ENCODE measurements around the gene SPG11. TPM values are rescaled to one million over a fixed set of nuclear protein-coding genes. Genes with fewer than 3 reads are reported as not detected.
A peak's percentile ranks its signal among the peaks of the same experiment; 100 is the strongest.

SPG11 gene
- total and polyA plus RNA-seq, 9 of the 15 experiments (the other 6 are each of a cell fraction or from before 2014, with no cell fraction given), result 23.3 to 71.2 (median 45.6) TPM

- TF ChIP-seq SRSF1 (IDR thresholded peaks at IDR 0.05; ENCODE audit: low read depth, low read length) (no peak), ZBTB9 (CRISPR knock-in tag; IDR thresholded peaks at IDR 0.05) (no peak; the same call in 1 of the 2 replicates), KAT8 (IDR thresholded peaks at IDR 0.05; ENCODE audit: low read depth) (no peak), CBX8 (IDR thresholded peaks at IDR 0.05; ENCODE audit: borderline replicate concordance, extremely low read depth, low read depth, low read length, poor library complexity, severe bottlenecking) (no peak), FOXJ2 (tag; IDR thresholded peaks at IDR 0.05) (no peak), NFIX (CRISPR knock-in tag; IDR thresholded peaks at IDR 0.05; ENCODE audit: low read depth) (no peak), NR1H2 (CRISPR knock-in tag; IDR thresholded peaks at IDR 0.05) (0 out of 2 replicates have a peak, but pooled peaks have one; percentile 69), SP2 (IDR thresholded peaks at IDR 0.05; ENCODE audit: extremely low read depth, low read depth, low read length, poor library complexity, severe bottlenecking) (no peak), DPF2 (IDR thresholded peaks at IDR 0.05) (0 out of 2 replicates have a peak, but pooled peaks have one; percentile 6), CAMTA2 (CRISPR knock-in tag; conservative IDR thresholded peaks at IDR 0.05) (no peak), CTBP1 (IDR thresholded peaks at IDR 0.05; ENCODE audit: borderline replicate concordance) (no peak; the same call in 1 of the 2 replicates), THRAP3 (IDR thresholded peaks at IDR 0.05; ENCODE audit: borderline replicate concordance) (no peak), COPS2 (conservative IDR thresholded peaks at IDR 0.05) (no peak), BRD9 (IDR thresholded peaks at IDR 0.05; ENCODE audit: low read depth, partially characterized antibody) (peak; percentile 64), SNRNP70 (optimal IDR thresholded peaks at IDR 0.05; ENCODE audit: low read depth, low read length) (no peak), EWSR1 (IDR thresholded peaks at IDR 0.05; ENCODE audit: borderline replicate concordance, low read depth, partially characterized antibody) (no peak)
- TF ChIP-seq, protein P1, sequence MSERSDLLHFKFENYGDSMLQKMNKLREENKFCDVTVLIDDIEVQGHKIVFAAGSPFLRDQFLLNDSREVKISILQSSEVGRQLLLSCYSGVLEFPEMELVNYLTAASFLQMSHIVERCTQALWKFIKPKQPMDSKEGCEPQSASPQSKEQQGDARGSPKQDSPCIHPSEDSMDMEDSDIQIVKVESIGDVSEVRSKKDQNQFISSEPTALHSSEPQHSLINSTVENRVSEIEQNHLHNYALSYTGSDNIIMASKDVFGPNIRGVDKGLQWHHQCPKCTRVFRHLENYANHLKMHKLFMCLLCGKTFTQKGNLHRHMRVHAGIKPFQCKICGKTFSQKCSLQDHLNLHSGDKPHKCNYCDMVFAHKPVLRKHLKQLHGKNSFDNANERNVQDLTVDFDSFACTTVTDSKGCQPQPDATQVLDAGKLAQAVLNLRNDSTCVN (CRISPR knock-in tag; IDR thresholded peaks at IDR 0.05), result no peak
- TF ChIP-seq, protein P2, sequence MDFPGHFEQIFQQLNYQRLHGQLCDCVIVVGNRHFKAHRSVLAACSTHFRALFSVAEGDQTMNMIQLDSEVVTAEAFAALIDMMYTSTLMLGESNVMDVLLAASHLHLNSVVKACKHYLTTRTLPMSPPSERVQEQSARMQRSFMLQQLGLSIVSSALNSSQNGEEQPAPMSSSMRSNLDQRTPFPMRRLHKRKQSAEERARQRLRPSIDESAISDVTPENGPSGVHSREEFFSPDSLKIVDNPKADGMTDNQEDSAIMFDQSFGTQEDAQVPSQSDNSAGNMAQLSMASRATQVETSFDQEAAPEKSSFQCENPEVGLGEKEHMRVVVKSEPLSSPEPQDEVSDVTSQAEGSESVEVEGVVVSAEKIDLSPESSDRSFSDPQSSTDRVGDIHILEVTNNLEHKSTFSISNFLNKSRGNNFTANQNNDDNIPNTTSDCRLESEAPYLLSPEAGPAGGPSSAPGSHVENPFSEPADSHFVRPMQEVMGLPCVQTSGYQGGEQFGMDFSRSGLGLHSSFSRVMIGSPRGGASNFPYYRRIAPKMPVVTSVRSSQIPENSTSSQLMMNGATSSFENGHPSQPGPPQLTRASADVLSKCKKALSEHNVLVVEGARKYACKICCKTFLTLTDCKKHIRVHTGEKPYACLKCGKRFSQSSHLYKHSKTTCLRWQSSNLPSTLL (IDR thresholded peaks at IDR 0.05), result no peak
- TF ChIP-seq, protein P3, sequence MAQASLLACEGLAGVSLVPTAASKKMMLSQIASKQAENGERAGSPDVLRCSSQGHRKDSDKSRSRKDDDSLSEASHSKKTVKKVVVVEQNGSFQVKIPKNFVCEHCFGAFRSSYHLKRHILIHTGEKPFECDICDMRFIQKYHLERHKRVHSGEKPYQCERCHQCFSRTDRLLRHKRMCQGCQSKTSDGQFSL (CRISPR knock-in tag; IDR thresholded peaks at IDR 0.05), result peak; percentile 74
- TF ChIP-seq, protein P3 (tag; IDR thresholded peaks at IDR 0.05), result peak in 1 of 2 experiments; percentile 83; a peak in 1 of 4 replicates
- TF ChIP-seq, protein P4, sequence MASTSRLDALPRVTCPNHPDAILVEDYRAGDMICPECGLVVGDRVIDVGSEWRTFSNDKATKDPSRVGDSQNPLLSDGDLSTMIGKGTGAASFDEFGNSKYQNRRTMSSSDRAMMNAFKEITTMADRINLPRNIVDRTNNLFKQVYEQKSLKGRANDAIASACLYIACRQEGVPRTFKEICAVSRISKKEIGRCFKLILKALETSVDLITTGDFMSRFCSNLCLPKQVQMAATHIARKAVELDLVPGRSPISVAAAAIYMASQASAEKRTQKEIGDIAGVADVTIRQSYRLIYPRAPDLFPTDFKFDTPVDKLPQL (IDR thresholded peaks at IDR 0.05; ENCODE audit: extremely low read depth, insufficient read length), result no peak
Measured at GRCh38 chr15:44536302-44536961, 127.0 kb downstream of the SPG11 start (continued).

Measured in K562 (cell line).